Gastrocnemius medialis (tissue), 4 donors: ENCODE measurements around the gene ENDOD1.

Experiments
- CTCF ChIP-seq, 5 experiments: fragments of 450-650 bp in 3 of 5; fragments of 200-600 bp in 2 of 5; sonication (generic) in 2 of 5; IDR thresholded peaks in 4 of 5; conservative IDR thresholded peaks in 1 of 5; 1 replicate in 4 of 5; 2 replicates in 1 of 5; pipeline ENCODE4 v1.5.1; 2016 to 2019; ENCODE audit warnings: antibody characterized with exemption in 5 of 5, mild to moderate bottlenecking in 3 of 5, moderate library complexity in 3 of 5
- POLR2A ChIP-seq, 2 donors: fragments of 450-650 bp; IDR thresholded peaks; one replicate each; pipeline ENCODE4 v1.6.1; 2017; ENCODE audit warnings: antibody characterized with exemption in 2 of 2, mild to moderate bottlenecking in 2 of 2, moderate library complexity in 2 of 2

- TF ChIP-seq CTCF (IDR thresholded peaks at IDR 0.05 in 4 of 5, conservative IDR thresholded peaks at IDR 0.05 in 1 of 5) (no peak), POLR2A (IDR thresholded peaks at IDR 0.05) (no peak)
Observed at GRCh38 chr11:95081412-95081811, 8.2 kb upstream of the ENDOD1 start.
